ENCODE measurements around the gene ZNF503. TPM values are rescaled to one million over a fixed set of nuclear protein-coding genes. Genes with fewer than 3 reads are reported as not detected.

The ZNF503 gene
- total and polyA plus RNA-seq, 10 of the 15 experiments (the other 5 are each of a cell fraction or from before 2014, with no cell fraction given) = 0.05 to 1.1 (median 0.11) TPM; not detected in 1

GRCh38 chr10:75403939-75404814, 2.6 kb upstream of the ZNF503 start:
- no peak overlapping the region for H2AFZ ChIP-seq (ENCODE audit: control insufficient read depth, low read depth, low read length)
- WGBS (ENCODE audit: insufficient coverage, insufficient replicate concordance, low lambda C conversion rate, missing lambda C conversion rate) = 23% methylated on average over 56 of the region's 58 CpGs
- DNase-seq (ENCODE audit: low read depth, low spot score) (no peak), ATAC-seq (peak; percentile 1; the same call in 1 of the 3 replicates), FAIRE-seq (no peak)
- H3K4me3 ChIP-seq = no peak overlapping the region
- H3K27ac ChIP-seq (ENCODE audit: control insufficient read depth, insufficient read depth) = no peak overlapping the region
- ChIA-PET SMC1A (ENCODE audit: uncharacterized antibody, unreplicated experiment) (interaction anchor here (0.6 to 2.2 kb wide), 6 partner anchors 130 to 247 kb away, joined by 3 to 7 read pairs (median 3); no protein-coding TSS in a partner anchor), CTCF (interaction anchor here (0.7 to 5.7 kb wide), 4 partner anchors 48 to 899 kb away, joined by 3 to 38 read pairs (median 6); no protein-coding TSS in a partner anchor), POLR2A (interaction anchor here (1.0 to 1.1 kb wide), 2 partner anchors 29 to 207 kb away, joined by 3 to 4 read pairs; no protein-coding TSS in a partner anchor), RAD21 (ENCODE audit: unreplicated experiment) (interaction anchor here (0.6 to 1.8 kb wide), 5 partner anchors 202 to 632 kb away, joined by 3 to 9 read pairs (median 5); no protein-coding TSS in a partner anchor)
- H3K9ac ChIP-seq (ENCODE audit: control insufficient read depth, insufficient read depth, low read length) = no peak overlapping the region
- in situ Hi-C loops (cut with MboI) = no loop called here
- H3K27me3 ChIP-seq (replicated peaks in 1 of 2; ENCODE audit: control insufficient read depth in 2 of 2, insufficient read depth in 2 of 2, low read length in 1 of 2) = peaks cover 9 to 10% of the 10 kb centered on the region in 2 experiments
- H3K36me3 ChIP-seq (ENCODE audit: control insufficient read depth in 2 of 2, insufficient read depth in 2 of 2, low read length in 1 of 2) = no peaks in the 10 kb centered on the region
- H3K9me3 ChIP-seq (replicated peaks; ENCODE audit: control insufficient read depth, insufficient read depth, low read length) = no peaks in the 10 kb centered on the region; the same call in 2 of the 3 replicates
- H3K4me1 ChIP-seq (ENCODE audit: control insufficient read depth, insufficient read depth, low read length) = no peaks in the 10 kb centered on the region; the same call in 1 of the 2 replicates
- intact Hi-C loops (cut with micrococcal nuclease; ENCODE audit: unreplicated experiment) = loop anchor here (5.0 to 10.0 kb wide), 4 partner anchors 138 to 901 kb away; no protein-coding TSS in a partner anchor
- H4K20me1 ChIP-seq (ENCODE audit: control insufficient read depth, insufficient read depth) = no peaks in the 10 kb centered on the region
- no peak overlapping the region for H3K4me2 ChIP-seq (ENCODE audit: control insufficient read depth, insufficient read depth)
- H3K79me2 ChIP-seq (ENCODE audit: control insufficient read depth, insufficient read depth, low read length) = no peaks in the 10 kb centered on the region
- BruUV-seq (replicated peaks) = no TSS peak
- peak; percentile 73 for TF ChIP-seq GATAD2B (conservative IDR thresholded peaks at IDR 0.05; ENCODE audit: low read depth)
- peak; percentile 80 for TF ChIP-seq MEF2B (IDR thresholded peaks at IDR 0.05; ENCODE audit: partially characterized antibody, poor library complexity, severe bottlenecking)
- no peak for TF ChIP-seq ZNF384 (IDR thresholded peaks at IDR 0.05; ENCODE audit: borderline replicate concordance, low read depth, low read length)
- TF ChIP-seq SPI1 (IDR thresholded peaks at IDR 0.05; ENCODE audit: borderline replicate concordance, insufficient read depth, low read depth, low read length) = no peak
- no peak for TF ChIP-seq SMAD1 (IDR thresholded peaks at IDR 0.05; ENCODE audit: low read depth, partially characterized antibody)
- TF ChIP-seq, protein P1, sequence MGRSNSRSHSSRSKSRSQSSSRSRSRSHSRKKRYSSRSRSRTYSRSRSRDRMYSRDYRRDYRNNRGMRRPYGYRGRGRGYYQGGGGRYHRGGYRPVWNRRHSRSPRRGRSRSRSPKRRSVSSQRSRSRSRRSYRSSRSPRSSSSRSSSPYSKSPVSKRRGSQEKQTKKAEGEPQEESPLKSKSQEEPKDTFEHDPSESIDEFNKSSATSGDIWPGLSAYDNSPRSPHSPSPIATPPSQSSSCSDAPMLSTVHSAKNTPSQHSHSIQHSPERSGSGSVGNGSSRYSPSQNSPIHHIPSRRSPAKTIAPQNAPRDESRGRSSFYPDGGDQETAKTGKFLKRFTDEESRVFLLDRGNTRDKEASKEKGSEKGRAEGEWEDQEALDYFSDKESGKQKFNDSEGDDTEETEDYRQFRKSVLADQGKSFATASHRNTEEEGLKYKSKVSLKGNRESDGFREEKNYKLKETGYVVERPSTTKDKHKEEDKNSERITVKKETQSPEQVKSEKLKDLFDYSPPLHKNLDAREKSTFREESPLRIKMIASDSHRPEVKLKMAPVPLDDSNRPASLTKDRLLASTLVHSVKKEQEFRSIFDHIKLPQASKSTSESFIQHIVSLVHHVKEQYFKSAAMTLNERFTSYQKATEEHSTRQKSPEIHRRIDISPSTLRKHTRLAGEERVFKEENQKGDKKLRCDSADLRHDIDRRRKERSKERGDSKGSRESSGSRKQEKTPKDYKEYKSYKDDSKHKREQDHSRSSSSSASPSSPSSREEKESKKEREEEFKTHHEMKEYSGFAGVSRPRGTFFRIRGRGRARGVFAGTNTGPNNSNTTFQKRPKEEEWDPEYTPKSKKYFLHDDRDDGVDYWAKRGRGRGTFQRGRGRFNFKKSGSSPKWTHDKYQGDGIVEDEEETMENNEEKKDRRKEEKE (IDR thresholded peaks at IDR 0.05) = no peak
- TF ChIP-seq CBFB (IDR thresholded peaks at IDR 0.05; ENCODE audit: low read depth) = no peak
- TF ChIP-seq, protein P2, sequence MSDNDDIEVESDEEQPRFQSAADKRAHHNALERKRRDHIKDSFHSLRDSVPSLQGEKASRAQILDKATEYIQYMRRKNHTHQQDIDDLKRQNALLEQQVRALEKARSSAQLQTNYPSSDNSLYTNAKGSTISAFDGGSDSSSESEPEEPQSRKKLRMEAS (IDR thresholded peaks at IDR 0.05; ENCODE audit: low read depth, low read length) = no peak
- no peak for TF ChIP-seq USF2 (IDR thresholded peaks at IDR 0.05; ENCODE audit: borderline replicate concordance, low read depth, low read length)
- no peak for TF ChIP-seq RAD51 (IDR thresholded peaks at IDR 0.05)
- TF ChIP-seq RELA (IDR thresholded peaks at IDR 0.05; ENCODE audit: borderline replicate concordance, partially characterized antibody) = no peak
- no peak for TF ChIP-seq NR2C2 (IDR thresholded peaks at IDR 0.05; ENCODE audit: borderline replicate concordance, control insufficient read depth, insufficient read length, low read depth)
- no peak for TF ChIP-seq BACH1 (IDR thresholded peaks at IDR 0.05; ENCODE audit: borderline replicate concordance)
- no peak for TF ChIP-seq ATF3 (IDR thresholded peaks at IDR 0.05; ENCODE audit: borderline replicate concordance, extremely low read depth, low read depth, low read length)
- TF ChIP-seq CHD4 (IDR thresholded peaks at IDR 0.05) = no peak
- TF ChIP-seq BCL11A (IDR thresholded peaks at IDR 0.05; ENCODE audit: low read depth, low read length) = no peak
- TF ChIP-seq NFYA (IDR thresholded peaks at IDR 0.05; ENCODE audit: borderline replicate concordance, low read depth, low read length) = no peak
- no peak for TF ChIP-seq STAT1 (conservative IDR thresholded peaks at IDR 0.05)

All from GM12878 (cell line).